GM19438 (cell line): ENCODE data around the gene HPSE2.
"Not testable (repeated sequence)": the region's sequence is repeated elsewhere in the genome, so short reads cannot be mapped to it uniquely, and the experiment has no call there.

ENCODE experiments used
- ATAC-seq: cut with Tn5 transposase; IDR thresholded peaks from one replicate; pipeline ENCODE4 v1.9.1; 2021; ENCODE audit warnings: low read depth; ENCODE audit not compliant: unreplicated experiment

HPSE2 gene

GRCh38 chr10:98528166-98528804 lies 707.4 kb downstream of the HPSE2 start:
- ATAC-seq: no peak

- no peak for ATAC-seq
Measured at GRCh38 chr10:98525969-98526368, 709.7 kb downstream of the HPSE2 start.

GRCh38 chr10:98524124-98524523 lies 711.5 kb downstream of the HPSE2 start:
- no peak for ATAC-seq

- no peak for ATAC-seq
Measured at GRCh38 chr10:98519841-98520240, 715.8 kb downstream of the HPSE2 start.

GRCh38 chr10:98517672-98518071 lies 718.0 kb downstream of the HPSE2 start:
- no peak for ATAC-seq

GRCh38 chr10:98516352-98516751 lies 719.3 kb downstream of the HPSE2 start:
- ATAC-seq: no peak

GRCh38 chr10:98513704-98514103 lies 721.9 kb downstream of the HPSE2 start:
- no peak for ATAC-seq

GRCh38 chr10:98511876-98512275 lies 723.8 kb downstream of the HPSE2 start:
- no peak for ATAC-seq

GRCh38 chr10:98510412-98510995 lies 725.1 kb downstream of the HPSE2 start:
- ATAC-seq: no peak

- no peak for ATAC-seq
Measured at GRCh38 chr10:98509745-98510144, 725.9 kb downstream of the HPSE2 start.

GRCh38 chr10:98502535-98502934 lies 733.1 kb downstream of the HPSE2 start:
- ATAC-seq: not testable (repeated sequence)

GRCh38 chr10:98492763-98493162 lies 742.9 kb downstream of the HPSE2 start:
- ATAC-seq: peak; percentile 81

GRCh38 chr10:98489561-98490481 lies 745.8 kb downstream of the HPSE2 start:
- ATAC-seq: no peak

- no peak for ATAC-seq
Measured at GRCh38 chr10:98488669-98489430, 746.8 kb downstream of the HPSE2 start.

GRCh38 chr10:98487649-98488048 lies 748.0 kb downstream of the HPSE2 start:
- ATAC-seq: no peak

- no peak for ATAC-seq
Measured at GRCh38 chr10:98486421-98486820, 749.2 kb downstream of the HPSE2 start.

GRCh38 chr10:98485959-98486358 lies 749.7 kb downstream of the HPSE2 start:
- no peak for ATAC-seq

GRCh38 chr10:98483658-98484057 lies 752.0 kb downstream of the HPSE2 start:
- ATAC-seq: no peak

- no peak for ATAC-seq
Measured at GRCh38 chr10:98482096-98482495, 753.6 kb downstream of the HPSE2 start.

- no peak for ATAC-seq
Measured at GRCh38 chr10:98481404-98481945, 754.2 kb downstream of the HPSE2 start.
